ENCODE results near the gene EXOSC2.

GRCh38 chr9:130714586-130715110 lies 21.1 kb downstream of the EXOSC2 start:
- no peak for TF ChIP-seq RAD21 (IDR thresholded peaks at IDR 0.05; ENCODE audit: low read length)
- TF ChIP-seq, protein P1, sequence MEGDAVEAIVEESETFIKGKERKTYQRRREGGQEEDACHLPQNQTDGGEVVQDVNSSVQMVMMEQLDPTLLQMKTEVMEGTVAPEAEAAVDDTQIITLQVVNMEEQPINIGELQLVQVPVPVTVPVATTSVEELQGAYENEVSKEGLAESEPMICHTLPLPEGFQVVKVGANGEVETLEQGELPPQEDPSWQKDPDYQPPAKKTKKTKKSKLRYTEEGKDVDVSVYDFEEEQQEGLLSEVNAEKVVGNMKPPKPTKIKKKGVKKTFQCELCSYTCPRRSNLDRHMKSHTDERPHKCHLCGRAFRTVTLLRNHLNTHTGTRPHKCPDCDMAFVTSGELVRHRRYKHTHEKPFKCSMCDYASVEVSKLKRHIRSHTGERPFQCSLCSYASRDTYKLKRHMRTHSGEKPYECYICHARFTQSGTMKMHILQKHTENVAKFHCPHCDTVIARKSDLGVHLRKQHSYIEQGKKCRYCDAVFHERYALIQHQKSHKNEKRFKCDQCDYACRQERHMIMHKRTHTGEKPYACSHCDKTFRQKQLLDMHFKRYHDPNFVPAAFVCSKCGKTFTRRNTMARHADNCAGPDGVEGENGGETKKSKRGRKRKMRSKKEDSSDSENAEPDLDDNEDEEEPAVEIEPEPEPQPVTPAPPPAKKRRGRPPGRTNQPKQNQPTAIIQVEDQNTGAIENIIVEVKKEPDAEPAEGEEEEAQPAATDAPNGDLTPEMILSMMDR (conservative IDR thresholded peaks at IDR 0.05; ENCODE audit: low read depth, low read length) = no peak
- TF ChIP-seq RFX5 (IDR thresholded peaks at IDR 0.05; ENCODE audit: low read depth, low read length) = no peak
- TF ChIP-seq SMC3 (IDR thresholded peaks at IDR 0.05; ENCODE audit: low read depth, low read length) = no peak
- TF ChIP-seq FOS (IDR thresholded peaks at IDR 0.05; ENCODE audit: low read depth, low read length) = no peak
